CD1c-positive myeloid dendritic cell (primary cell): ENCODE measurements around the gene UQCC5.

Source experiments
- DNase-seq: peaks from one replicate; pipeline ENCODE4 v3.0.0-alpha.2; 2016; ENCODE audit errors: extremely low spot score

UQCC5 gene

GRCh38 chr3:52536369-52537164 is at the start of gene UQCC5:
TSS of gene UQCC5 (plus strand) at chr3:52536605. CDS start at chr3:52536756, 151 bp downstream.
- peak; percentile 100 for DNase-seq

GRCh38 chr3:52487050-52487787 is 49.2 kb upstream of the UQCC5 start:
- no peak for DNase-seq

- no peak for DNase-seq
These were observed 48.4 kb upstream of the UQCC5 start for GRCh38 chr3:52487788-52488691.

GRCh38 chr3:52488746-52489145 is 47.7 kb upstream of the UQCC5 start:
- no peak for DNase-seq

GRCh38 chr3:52489453-52489852 is 47.0 kb upstream of the UQCC5 start:
- no peak for DNase-seq

GRCh38 chr3:52490035-52490938 is 46.1 kb upstream of the UQCC5 start:
- DNase-seq = no peak

GRCh38 chr3:52490939-52491526 is 45.4 kb upstream of the UQCC5 start:
- peak; percentile 60 for DNase-seq

GRCh38 chr3:52492059-52492458 is 44.3 kb upstream of the UQCC5 start:
- no peak for DNase-seq

- no peak for DNase-seq
These were observed 43.0 kb upstream of the UQCC5 start for GRCh38 chr3:52493232-52494017.

GRCh38 chr3:52494445-52494844 is 42.0 kb upstream of the UQCC5 start:
- DNase-seq = no peak

GRCh38 chr3:52494886-52495495 is 41.4 kb upstream of the UQCC5 start, which contains the start of gene STAB1:
TSS of gene STAB1 (plus strand) at chr3:52495338. CDS start at chr3:52495414, 76 bp downstream.
- DNase-seq = peak; percentile 44

- peak; percentile 54 for DNase-seq
These were observed 40.4 kb upstream of the UQCC5 start for GRCh38 chr3:52495777-52496602.

- peak; percentile 95 for DNase-seq
These were observed 38.0 kb upstream of the UQCC5 start for GRCh38 chr3:52498137-52499054.

GRCh38 chr3:52501046-52501445 is 35.4 kb upstream of the UQCC5 start:
- no peak for DNase-seq

- DNase-seq = no peak
These were observed 34.4 kb upstream of the UQCC5 start for GRCh38 chr3:52502001-52502400.

- DNase-seq = no peak
These were observed 33.5 kb upstream of the UQCC5 start for GRCh38 chr3:52502808-52503350.
